IMR-90 (cell line): Measurements from ENCODE around the gene PRRC2B. TPM values are rescaled to one million over a fixed set of nuclear protein-coding genes. Genes with fewer than 3 reads are reported as not detected.

Experiments
- ATAC-seq: fragments of 200-7000 bp; cut with Tn5 transposase; 2 replicates; pipeline ENCODE4 v1.9.1; 2020; ENCODE audit warnings: low read depth, mild to moderate bottlenecking, moderate library complexity
- BruUV-seq: library from RNA; stranded (reverse); fragments of 400-500 nt; replicated peaks from 2 replicates; lab custom pipeline; 2021; lab: Mats Ljungman, UMichigan
- CTCF ChIA-PET: fragments of 300-600 bp; formaldehyde crosslinking; extraction: SDS; loops from one replicate; lab custom pipeline; 2021; ENCODE audit warnings: antibody characterized with exemption; lab: Yijun Ruan, JAX
- POLR2A ChIA-PET: fragments of 300-600 bp; sonication (Branson Sonifier 250); formaldehyde crosslinking; loops from one replicate; lab custom pipeline; 2022; ENCODE audit warnings: antibody characterized with exemption; ENCODE audit not compliant: unreplicated experiment; lab: Charles Lee
- DNase-seq: peaks from one replicate; pipeline ENCODE4 v3.0.0; 2013
- H2AFZ ChIP-seq: replicated peaks from 2 replicates; pipeline ENCODE3; 2013; ENCODE audit warnings: low read length, mild to moderate bottlenecking; ENCODE audit not compliant: poor library complexity
- H2AK5ac ChIP-seq: 2 replicates; pipeline ENCODE4 v1.6.1; 2013; ENCODE audit warnings: low read depth, low read length, inconsistent platforms
- H2AK9ac ChIP-seq: replicated peaks from 2 replicates; pipeline ENCODE3; 2013; ENCODE audit warnings: mild to moderate bottlenecking, low read depth, low read length, moderate library complexity; ENCODE audit not compliant: poor library complexity
- H2BK120ac ChIP-seq: 2 replicates; pipeline ENCODE4 v1.6.1; 2013; ENCODE audit warnings: low read depth, low read length, inconsistent platforms
- H2BK15ac ChIP-seq: 3 replicates; pipeline ENCODE4 v1.6.1; 2013; ENCODE audit warnings: low read depth, low read length, inconsistent platforms
- H2BK20ac ChIP-seq: 2 replicates; pipeline ENCODE4 v1.6.1; 2013; ENCODE audit warnings: low read depth, mild to moderate bottlenecking, inconsistent platforms, low read length, moderate library complexity
- H2BK5ac ChIP-seq: 2 replicates; pipeline ENCODE4 v1.6.1; 2013; ENCODE audit warnings: mild to moderate bottlenecking, low read depth, low read length, inconsistent platforms; ENCODE audit not compliant: poor library complexity, severe bottlenecking
- H3K14ac ChIP-seq: replicated peaks from 2 replicates; pipeline ENCODE4 v1.6.1; 2013; ENCODE audit warnings: low read depth, low read length, inconsistent platforms
- H3K18ac ChIP-seq: 2 replicates; pipeline ENCODE4 v1.6.1; 2013; ENCODE audit warnings: low read depth, low read length, control low read depth
- H3K23ac ChIP-seq: 2 replicates; pipeline ENCODE4 v1.6.1; 2013; ENCODE audit warnings: low read depth, low read length, inconsistent platforms
- H3K27ac ChIP-seq: 2 replicates; pipeline ENCODE4 v1.5.1; 2013; ENCODE audit warnings: mild to moderate bottlenecking, control low read depth, low read length; ENCODE audit not compliant: insufficient read depth
- H3K27me3 ChIP-seq: 2 replicates; pipeline ENCODE4 v1.6.1; 2013; ENCODE audit warnings: low read length; ENCODE audit not compliant: control insufficient read depth, insufficient read depth
- H3K36me3 ChIP-seq: 2 replicates; pipeline ENCODE4 v1.6.1; 2013; ENCODE audit warnings: low read length, mixed read lengths; ENCODE audit not compliant: control insufficient read depth, insufficient read depth
- H3K4ac ChIP-seq: 2 replicates; pipeline ENCODE4 v1.6.1; 2013; ENCODE audit warnings: low read depth, low read length, inconsistent platforms
- H3K4me1 ChIP-seq: 2 replicates; pipeline ENCODE4 v1.6.1; 2013; ENCODE audit warnings: low read length, mixed read lengths; ENCODE audit not compliant: control insufficient read depth, insufficient read depth
- H3K4me2 ChIP-seq: 2 replicates; pipeline ENCODE4 v1.6.1; 2013; ENCODE audit warnings: low read depth, mild to moderate bottlenecking, control low read depth, low read length, moderate library complexity
- H3K4me3 ChIP-seq: 2 replicates; pipeline ENCODE4 v1.5.1; 2013; ENCODE audit warnings: low read depth, mild to moderate bottlenecking, control low read depth, low read length, moderate library complexity; ENCODE audit not compliant: insufficient read depth
- H3K56ac ChIP-seq: 2 replicates; pipeline ENCODE4 v1.6.1; 2013; ENCODE audit warnings: low read length, inconsistent platforms; ENCODE audit not compliant: insufficient read depth; ENCODE audit errors: extremely low read depth
- H3K79me1 ChIP-seq, 2 experiments: 2 replicates each; pipeline ENCODE4 v1.6.1; 2013; ENCODE audit warnings: low read length in 2 of 2, inconsistent platforms in 1 of 2, low read depth in 1 of 2
- H3K9ac ChIP-seq: 2 replicates; pipeline ENCODE4 v1.6.1; 2013; ENCODE audit warnings: low read depth, low read length, control low read depth
- H3K9me1 ChIP-seq: 2 replicates; pipeline ENCODE4 v1.6.1; 2013; ENCODE audit warnings: low read length, inconsistent platforms; ENCODE audit not compliant: insufficient read depth
- H3K9me3 ChIP-seq: 2 replicates; pipeline ENCODE4 v1.6.1; 2013; ENCODE audit warnings: low read length; ENCODE audit not compliant: control insufficient read depth, insufficient read depth
- H4K20me1 ChIP-seq: 2 replicates; pipeline ENCODE4 v1.6.1; 2013; ENCODE audit warnings: low read length, inconsistent platforms; ENCODE audit not compliant: insufficient read depth
- H4K5ac ChIP-seq: 2 replicates; pipeline ENCODE4 v1.6.1; 2013; ENCODE audit warnings: mild to moderate bottlenecking, low read depth, low read length, control low read depth
- H4K8ac ChIP-seq, 2 experiments: 2 replicates each; pipeline ENCODE4 v1.6.1; 2013; ENCODE audit warnings: low read depth in 2 of 2, low read length in 2 of 2, control low read depth in 1 of 2, inconsistent platforms in 1 of 2
- H4K91ac ChIP-seq: 2 replicates; pipeline ENCODE4 v1.6.1; 2013; ENCODE audit warnings: low read depth, low read length, inconsistent platforms; ENCODE audit not compliant: insufficient read depth
- CEBPB ChIP-seq: IDR thresholded peaks from 2 replicates; pipeline ENCODE4 v1.6.1; 2012; ENCODE audit warnings: low read depth, low read length, improper control_type of control experiment
- CHD1 ChIP-seq: IDR thresholded peaks from 2 replicates; pipeline ENCODE4 v1.6.1; 2012; ENCODE audit warnings: low read depth, low read length, improper control_type of control experiment
- MAFK ChIP-seq: IDR thresholded peaks from 2 replicates; pipeline ENCODE4 v1.6.1; 2012; ENCODE audit warnings: low read depth, low read length, improper control_type of control experiment
- MAZ ChIP-seq: IDR thresholded peaks from 2 replicates; pipeline ENCODE4 v1.6.1; 2012; ENCODE audit warnings: low read depth, mild to moderate bottlenecking, low read length, improper control_type of control experiment, moderate library complexity, borderline replicate concordance
- RCOR1 ChIP-seq: IDR thresholded peaks from 2 replicates; pipeline ENCODE4 v1.6.1; 2012; ENCODE audit warnings: mild to moderate bottlenecking, low read length, improper control_type of control experiment; ENCODE audit not compliant: insufficient replicate concordance
- SMC3 ChIP-seq: fragments of 150-350 bp; IDR thresholded peaks from 2 replicates; pipeline ENCODE4 v1.6.1; 2016; ENCODE audit warnings: low read depth, mild to moderate bottlenecking, antibody characterized with exemption, low read length, moderate library complexity
- USF2 ChIP-seq: fragments of 150-350 bp; IDR thresholded peaks from 2 replicates; pipeline ENCODE4 v1.6.1; 2017; ENCODE audit warnings: mild to moderate bottlenecking, antibody characterized with exemption, low read length, low read depth
- WGBS, 2 experiments: methylation state at CpG; one replicate each; pipeline versions ENCODE4 v1.1.5 to v1.1.7; 2013; ENCODE audit warnings: missing lambda C conversion rate in 2 of 2; ENCODE audit not compliant: insufficient read length in 1 of 2; ENCODE audit errors: extremely low coverage in 2 of 2; 5-methylcytosine and 5-hydroxymethylcytosine counted together
- dilution Hi-C: fragments of 300-500 bp; cut with HindIII; formaldehyde crosslinking; loops from one replicate; pipeline ENCODE4 v1.14.3; 2018; ENCODE audit warnings: low sequenced_read_pairs; ENCODE audit not compliant: unreplicated experiment
- in situ Hi-C: fragments of 300-500 bp; cut with MboI; formaldehyde crosslinking; loops from 3 replicates; pipeline ENCODE4 v1.14.3; 2019; ENCODE audit warnings: low sequenced_read_pairs, inconsistent platforms, mixed read lengths
- intact Hi-C: fragments of 100-400 bp; cut with micrococcal nuclease; formaldehyde crosslinking; loops from 2 replicates; pipeline ENCODE4 v1.10.0; 2022
- polyA plus RNA-seq, 3 experiments: library from polyadenylated mRNA; depleted of rRNA; stranded (reverse); fragments of >200 nt; gene quantifications; 2 replicates each; pipeline ENCODE4 v1.2.3, GENCODE V29; 2012; ENCODE audit warnings: low replicate concordance in 1 of 3
- total RNA-seq: library from RNA; depleted of rRNA; stranded (reverse); fragments of >200 nt; gene quantifications from 2 replicates; pipeline ENCODE4 v1.2.3, GENCODE V29; 2012

The PRRC2B gene
- total and polyA plus RNA-seq, 2 of the 4 experiments (the other 2 are of a cell fraction) = 19.4 to 39.1 TPM

- Histone ChIP-seq H2AFZ (no peak overlapping the region), H2BK5ac (no peak overlapping the region), H3K56ac (no peak overlapping the region), H2AK5ac (no peak overlapping the region), H3K4me1 (no peaks in the 10 kb centered on the region), H3K79me1 (peaks cover 39 to 76% of the 10 kb centered on the region in 2 experiments), H4K20me1 (peaks cover 27% of the 10 kb centered on the region), H2BK20ac (no peak overlapping the region), H3K9ac (no peak overlapping the region), H2BK15ac (no peak overlapping the region), H3K4me3 (no peak overlapping the region), H3K14ac (no peak overlapping the region), H3K4me2 (no peak overlapping the region), H3K23ac (no peak overlapping the region), H3K4ac (no peak overlapping the region), H3K18ac (no peak overlapping the region), H3K27me3 (no peaks in the 10 kb centered on the region), H3K9me1 (peaks cover 3% of the 10 kb centered on the region; the same call in 1 of the 2 replicates), H4K8ac (no peak overlapping the region), H3K9me3 (no peaks in the 10 kb centered on the region), H2BK120ac (no peak overlapping the region), H4K91ac (no peak overlapping the region), H3K36me3 (peaks cover 77% of the 10 kb centered on the region), H4K5ac (no peak overlapping the region), H2AK9ac (no peak overlapping the region), H3K27ac (no peak overlapping the region)
- POLR2A ChIA-PET = no interaction called here
- BruUV-seq = no TSS peak
- ATAC-seq (no peak), DNase-seq (no peak)
- dilution Hi-C loops (no loop called here), intact Hi-C loops (no loop called here), in situ Hi-C loops (no loop called here)
- 80% methylated on average over 1 of the region's 10 CpGs; no CpG with 5 or more reads in 1 of the 2 experiments for WGBS, 2 experiments
- no peak for TF ChIP-seq CHD1
- no peak for TF ChIP-seq USF2
- no peak for TF ChIP-seq CEBPB
- TF ChIP-seq SMC3 = no peak
- TF ChIP-seq MAFK = no peak
- TF ChIP-seq RCOR1 = no peak
- TF ChIP-seq MAZ = no peak
- CTCF ChIA-PET = no interaction called here
These were observed 48.5 kb downstream of the PRRC2B start for GRCh38 chr9:131442351-131442750.
